GM19099 (cell line): Measurements from ENCODE around the gene ADAMTS15.

Source experiments
- POLR2A ChIP-seq: IDR thresholded peaks from 3 replicates; pipeline ENCODE4 v1.6.1; 2011; ENCODE audit warnings: low read depth; ENCODE audit not compliant: insufficient read length; ENCODE audit errors: extremely low read depth

Gene ADAMTS15

GRCh38 chr11:130488848-130489584 is 40.6 kb downstream of the ADAMTS15 start:
- TF ChIP-seq POLR2A, result no peak

- TF ChIP-seq POLR2A, result no peak
These were observed 41.3 kb downstream of the ADAMTS15 start for GRCh38 chr11:130489716-130490115.

GRCh38 chr11:130490682-130491449 is 42.4 kb downstream of the ADAMTS15 start:
- no peak for TF ChIP-seq POLR2A

- no peak for TF ChIP-seq POLR2A
These were observed 49.7 kb downstream of the ADAMTS15 start for GRCh38 chr11:130498181-130498580.

- no peak for TF ChIP-seq POLR2A
These were observed 51.4 kb downstream of the ADAMTS15 start for GRCh38 chr11:130499828-130500227.

- no peak for TF ChIP-seq POLR2A
These were observed 55.9 kb downstream of the ADAMTS15 start for GRCh38 chr11:130504317-130504716.

- TF ChIP-seq POLR2A, result no peak
These were observed 60.5 kb downstream of the ADAMTS15 start for GRCh38 chr11:130508913-130509312.

GRCh38 chr11:130509942-130510341 is 61.5 kb downstream of the ADAMTS15 start:
- TF ChIP-seq POLR2A, result no peak

- TF ChIP-seq POLR2A, result no peak
These were observed 62.1 kb downstream of the ADAMTS15 start for GRCh38 chr11:130510407-130511006.

GRCh38 chr11:130511765-130512164 is 63.3 kb downstream of the ADAMTS15 start:
- TF ChIP-seq POLR2A, result no peak

GRCh38 chr11:130512662-130513061 is 64.2 kb downstream of the ADAMTS15 start:
- TF ChIP-seq POLR2A, result no peak

- TF ChIP-seq POLR2A, result no peak
These were observed 64.7 kb downstream of the ADAMTS15 start for GRCh38 chr11:130513132-130513531.

GRCh38 chr11:130514316-130514715 is 65.9 kb downstream of the ADAMTS15 start:
- TF ChIP-seq POLR2A, result no peak

- TF ChIP-seq POLR2A, result no peak
These were observed 66.4 kb downstream of the ADAMTS15 start for GRCh38 chr11:130514851-130515250.

GRCh38 chr11:130515829-130516553 is 67.5 kb downstream of the ADAMTS15 start:
- TF ChIP-seq POLR2A, result no peak
